ENCODE data around the gene TBPL1. TPM values are rescaled to one million over a fixed set of nuclear protein-coding genes. Genes with fewer than 3 reads are reported as not detected.

Gene TBPL1
- total and polyA plus RNA-seq, 2 donors (not counting 1 experiment from before 2014, with no cell fraction given) = 23.3 to 29.6 TPM

DNA sequence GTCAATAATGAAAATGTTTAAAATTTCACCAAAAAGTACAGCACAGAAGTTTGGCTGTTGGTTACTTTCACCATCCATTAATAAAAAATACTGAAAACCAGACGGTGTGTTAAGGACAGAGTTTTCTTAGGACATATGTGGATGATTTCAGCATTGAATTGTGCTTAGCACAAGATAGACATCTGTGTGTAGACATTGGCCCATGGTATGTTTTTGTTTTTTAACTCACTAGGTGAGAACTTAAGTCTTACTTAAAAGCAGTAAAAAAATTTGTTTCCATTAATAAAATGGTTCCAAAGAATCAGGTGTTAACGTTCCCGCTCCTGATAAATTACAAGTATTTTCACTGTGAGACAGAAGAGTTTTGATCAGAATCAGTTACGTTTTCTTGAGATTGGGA, 4.2 kb downstream of the TBPL1 start:
- ChIA-PET POLR2A (no interaction called here), CTCF (interaction anchor here (2.0 kb wide), 1 partner anchor 140 kb away, joined by 4 read pairs; no protein-coding TSS in a partner anchor)
- TF ChIP-seq EZH2 (IDR thresholded peaks at IDR 0.05; ENCODE audit: borderline replicate concordance, insufficient read depth, low read depth, low read length, poor library complexity, severe bottlenecking) = no peak
- TF ChIP-seq, protein P1, sequence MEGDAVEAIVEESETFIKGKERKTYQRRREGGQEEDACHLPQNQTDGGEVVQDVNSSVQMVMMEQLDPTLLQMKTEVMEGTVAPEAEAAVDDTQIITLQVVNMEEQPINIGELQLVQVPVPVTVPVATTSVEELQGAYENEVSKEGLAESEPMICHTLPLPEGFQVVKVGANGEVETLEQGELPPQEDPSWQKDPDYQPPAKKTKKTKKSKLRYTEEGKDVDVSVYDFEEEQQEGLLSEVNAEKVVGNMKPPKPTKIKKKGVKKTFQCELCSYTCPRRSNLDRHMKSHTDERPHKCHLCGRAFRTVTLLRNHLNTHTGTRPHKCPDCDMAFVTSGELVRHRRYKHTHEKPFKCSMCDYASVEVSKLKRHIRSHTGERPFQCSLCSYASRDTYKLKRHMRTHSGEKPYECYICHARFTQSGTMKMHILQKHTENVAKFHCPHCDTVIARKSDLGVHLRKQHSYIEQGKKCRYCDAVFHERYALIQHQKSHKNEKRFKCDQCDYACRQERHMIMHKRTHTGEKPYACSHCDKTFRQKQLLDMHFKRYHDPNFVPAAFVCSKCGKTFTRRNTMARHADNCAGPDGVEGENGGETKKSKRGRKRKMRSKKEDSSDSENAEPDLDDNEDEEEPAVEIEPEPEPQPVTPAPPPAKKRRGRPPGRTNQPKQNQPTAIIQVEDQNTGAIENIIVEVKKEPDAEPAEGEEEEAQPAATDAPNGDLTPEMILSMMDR (IDR thresholded peaks at IDR 0.05) = no peak
- no peak overlapping the region for H3K4me3 Mint-ChIP-seq
- H3K4me3 ChIP-seq (ENCODE audit: control extremely low read depth in 1 of 5, extremely low read depth in 1 of 5, insufficient read depth in 1 of 5, low read depth in 2 of 5, low read length in 4 of 5) = no peak overlapping the region
- H3K4me2 ChIP-seq (replicated peaks; ENCODE audit: low read depth, low read length, poor library complexity, severe bottlenecking) = no peak overlapping the region
- no peaks in the 10 kb centered on the region for H3K9me3 ChIP-seq (ENCODE audit: control extremely low read depth in 1 of 3, control insufficient read depth in 2 of 3, insufficient read depth in 1 of 3, low read length in 2 of 3)
- peaks cover 70% of the 10 kb centered on the region for H3K4me1 Mint-ChIP-seq
- H3K4me1 ChIP-seq (ENCODE audit: control insufficient read depth in 2 of 2, insufficient read depth in 2 of 2, low read length in 2 of 2) = peaks cover 25 to 28% of the 10 kb centered on the region in 2 donors
- no peak overlapping the region for H3K27ac ChIP-seq (ENCODE audit: low read length in 2 of 2)
- peaks cover 91% of the 10 kb centered on the region for H3K79me2 ChIP-seq (ENCODE audit: control insufficient read depth, insufficient read depth, low read length)
- no peaks in the 10 kb centered on the region for H3K9me3 Mint-ChIP-seq (ENCODE audit: insufficient read depth)
- no peaks in the 10 kb centered on the region for H3K27me3 ChIP-seq (replicated peaks in 1 of 4; ENCODE audit: control extremely low read depth in 1 of 4, control insufficient read depth in 3 of 4, insufficient read depth in 4 of 4, low read length in 3 of 4)
- H3K27ac Mint-ChIP-seq = no peak overlapping the region
- intact Hi-C loops (cut with micrococcal nuclease) = no loop called here
- no peaks in the 10 kb centered on the region for H3K36me3 ChIP-seq (replicated peaks in 1 of 2; ENCODE audit: control extremely low read depth in 1 of 2, control insufficient read depth in 1 of 2, extremely low read depth in 1 of 2, insufficient read depth in 2 of 2, low read length in 1 of 2)
- H3K9ac ChIP-seq (ENCODE audit: low read length) = no peak overlapping the region
- 100% methylated on average over 1 of the region's 4 CpGs for WGBS (ENCODE audit: insufficient coverage)
- H4K20me1 ChIP-seq (ENCODE audit: control insufficient read depth, insufficient read depth, low read length, poor library complexity, severe bottlenecking) = peaks cover 32% of the 10 kb centered on the region
- DNase-seq (no peak), ATAC-seq (ENCODE audit: low read depth) (no peak)
- H3K27me3 Mint-ChIP-seq = no peaks in the 10 kb centered on the region
- H2AFZ ChIP-seq (ENCODE audit: insufficient read depth, low read depth, low read length, poor library complexity, severe bottlenecking) = no peak overlapping the region

GRCh38 chr6:133957780-133958242, 4.8 kb downstream of the TBPL1 start:
- no peaks in the 10 kb centered on the region for H3K36me3 ChIP-seq (replicated peaks in 1 of 2; ENCODE audit: control extremely low read depth in 1 of 2, control insufficient read depth in 1 of 2, extremely low read depth in 1 of 2, insufficient read depth in 2 of 2, low read length in 1 of 2)
- ATAC-seq (ENCODE audit: low read depth) = no peak
- Mint-ChIP-seq H3K4me3 (no peak overlapping the region), H3K9me3 (ENCODE audit: insufficient read depth) (no peaks in the 10 kb centered on the region), H3K4me1 (peaks cover 75% of the 10 kb centered on the region), H3K27ac (no peak overlapping the region), H3K27me3 (no peaks in the 10 kb centered on the region)
- no peak overlapping the region for H3K4me3 ChIP-seq (ENCODE audit: control extremely low read depth in 1 of 5, extremely low read depth in 1 of 5, insufficient read depth in 1 of 5, low read depth in 2 of 5, low read length in 4 of 5)
- TF ChIP-seq, protein P1 (IDR thresholded peaks at IDR 0.05) = no peak
- no peak for TF ChIP-seq EZH2 (IDR thresholded peaks at IDR 0.05; ENCODE audit: borderline replicate concordance, insufficient read depth, low read depth, low read length, poor library complexity, severe bottlenecking)
- no peak for DNase-seq
- H2AFZ ChIP-seq (ENCODE audit: insufficient read depth, low read depth, low read length, poor library complexity, severe bottlenecking) = no peak overlapping the region
- H3K27me3 ChIP-seq (replicated peaks in 1 of 4; ENCODE audit: control extremely low read depth in 1 of 4, control insufficient read depth in 3 of 4, insufficient read depth in 4 of 4, low read length in 3 of 4) = no peaks in the 10 kb centered on the region
- intact Hi-C loops (cut with micrococcal nuclease) = no loop called here
- H3K9me3 ChIP-seq (ENCODE audit: control extremely low read depth in 1 of 3, control insufficient read depth in 2 of 3, insufficient read depth in 1 of 3, low read length in 2 of 3) = no peaks in the 10 kb centered on the region
- WGBS (ENCODE audit: insufficient coverage) = no CpG with 5 or more reads among the region's 2 CpGs
- CTCF ChIA-PET = interaction anchor here (1.3 to 2.0 kb wide), 6 partner anchors 13 to 139 kb away, joined by 3 to 9 read pairs (median 4); no protein-coding TSS in a partner anchor
- POLR2A ChIA-PET = no interaction called here
- H3K4me2 ChIP-seq (replicated peaks; ENCODE audit: low read depth, low read length, poor library complexity, severe bottlenecking) = peak overlapping the region; percentile 2
- H3K27ac ChIP-seq (ENCODE audit: low read length in 2 of 2) = peak overlapping the region in 1 of 2 donors; percentile 0
- peaks cover 38% of the 10 kb centered on the region for H4K20me1 ChIP-seq (ENCODE audit: control insufficient read depth, insufficient read depth, low read length, poor library complexity, severe bottlenecking)
- no peak overlapping the region for H3K9ac ChIP-seq (ENCODE audit: low read length)
- peaks cover 25 to 28% of the 10 kb centered on the region in 2 donors for H3K4me1 ChIP-seq (ENCODE audit: control insufficient read depth in 2 of 2, insufficient read depth in 2 of 2, low read length in 2 of 2)
- peaks cover 97% of the 10 kb centered on the region for H3K79me2 ChIP-seq (ENCODE audit: control insufficient read depth, insufficient read depth, low read length)

Measured in B cell (primary cell).